Omental fat pad (tissue), 4 donors: ENCODE data around the gene GLG1. TPM values are rescaled to one million over a fixed set of nuclear protein-coding genes. Genes with fewer than 3 reads are reported as not detected.
"Not testable (repeated sequence)": the region's sequence is repeated elsewhere in the genome, so short reads cannot be mapped to it uniquely, and the experiment has no call there.

Experiments used
- ATAC-seq: fragments of 150-250 bp; one replicate; pipeline ENCODE4 v1.9.1; 2016; ENCODE audit warnings: mild to moderate bottlenecking, moderate library complexity; ENCODE audit not compliant: low FRiP score
- DNase-seq: peaks from one replicate; pipeline ENCODE4 v3.0.0-alpha.2; 2019; ENCODE audit warnings: low spot score
- total RNA-seq, 4 donors: library from RNA; depleted of rRNA; stranded (reverse); fragments of >200 nt; gene quantifications; one replicate each; pipeline ENCODE4 v1.1.0, GENCODE V29; 2016
- TF ChIP-seq, protein P1 (sequence below), 3 donors: fragments of 450-650 bp; IDR thresholded peaks; one replicate each; pipeline ENCODE4 v1.5.1; 2016 to 2017; ENCODE audit warnings: antibody characterized with exemption in 3 of 3, mild to moderate bottlenecking in 3 of 3, moderate library complexity in 2 of 3

Gene GLG1
- total RNA-seq, 4 donors from 2014 or later: 107 to 160 (median 122) TPM

DNA sequence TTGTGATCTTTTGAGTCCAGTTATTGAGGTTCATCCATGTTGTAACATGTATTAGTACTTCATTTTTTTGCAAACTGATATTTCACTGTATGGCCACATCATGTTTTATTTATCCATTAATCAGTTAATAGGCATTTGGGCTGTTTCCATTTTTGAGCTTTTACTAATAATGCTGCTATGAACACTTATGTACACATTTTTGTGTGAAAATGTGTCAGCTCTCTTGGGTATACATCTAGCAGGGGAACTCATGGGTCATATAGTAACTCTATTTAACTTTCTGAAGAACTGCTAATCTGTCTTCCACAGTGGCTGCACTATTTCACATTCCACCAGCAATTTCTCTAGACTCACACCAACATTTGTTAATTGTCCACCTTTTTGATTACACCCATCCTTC, 82.0 kb downstream of the GLG1 start:
- TF ChIP-seq, protein P1, sequence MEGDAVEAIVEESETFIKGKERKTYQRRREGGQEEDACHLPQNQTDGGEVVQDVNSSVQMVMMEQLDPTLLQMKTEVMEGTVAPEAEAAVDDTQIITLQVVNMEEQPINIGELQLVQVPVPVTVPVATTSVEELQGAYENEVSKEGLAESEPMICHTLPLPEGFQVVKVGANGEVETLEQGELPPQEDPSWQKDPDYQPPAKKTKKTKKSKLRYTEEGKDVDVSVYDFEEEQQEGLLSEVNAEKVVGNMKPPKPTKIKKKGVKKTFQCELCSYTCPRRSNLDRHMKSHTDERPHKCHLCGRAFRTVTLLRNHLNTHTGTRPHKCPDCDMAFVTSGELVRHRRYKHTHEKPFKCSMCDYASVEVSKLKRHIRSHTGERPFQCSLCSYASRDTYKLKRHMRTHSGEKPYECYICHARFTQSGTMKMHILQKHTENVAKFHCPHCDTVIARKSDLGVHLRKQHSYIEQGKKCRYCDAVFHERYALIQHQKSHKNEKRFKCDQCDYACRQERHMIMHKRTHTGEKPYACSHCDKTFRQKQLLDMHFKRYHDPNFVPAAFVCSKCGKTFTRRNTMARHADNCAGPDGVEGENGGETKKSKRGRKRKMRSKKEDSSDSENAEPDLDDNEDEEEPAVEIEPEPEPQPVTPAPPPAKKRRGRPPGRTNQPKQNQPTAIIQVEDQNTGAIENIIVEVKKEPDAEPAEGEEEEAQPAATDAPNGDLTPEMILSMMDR (IDR thresholded peaks at IDR 0.05): no peak
- no peak for ATAC-seq
- no peak for DNase-seq

DNA sequence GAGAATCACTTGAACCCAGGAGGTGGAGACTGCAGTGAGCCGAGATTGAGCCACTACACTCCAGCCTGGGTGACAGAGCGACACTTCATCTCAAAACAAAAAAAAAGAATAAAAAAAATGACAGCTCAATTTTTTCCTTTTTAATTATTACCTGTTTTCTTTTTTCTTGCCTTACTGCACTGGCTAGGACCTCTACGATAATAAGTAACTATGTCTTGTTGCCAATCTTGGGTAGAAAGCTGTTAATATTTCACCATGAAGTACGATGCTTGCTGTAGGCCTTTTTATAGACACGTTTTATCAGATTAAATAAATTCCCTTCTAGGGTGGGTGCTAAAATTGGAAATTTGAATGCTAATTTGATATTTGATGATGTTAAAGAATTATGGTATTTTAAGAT, 82.8 kb downstream of the GLG1 start:
- TF ChIP-seq, protein P1 (IDR thresholded peaks at IDR 0.05): no peak
- no peak for ATAC-seq
- no peak for DNase-seq

DNA sequence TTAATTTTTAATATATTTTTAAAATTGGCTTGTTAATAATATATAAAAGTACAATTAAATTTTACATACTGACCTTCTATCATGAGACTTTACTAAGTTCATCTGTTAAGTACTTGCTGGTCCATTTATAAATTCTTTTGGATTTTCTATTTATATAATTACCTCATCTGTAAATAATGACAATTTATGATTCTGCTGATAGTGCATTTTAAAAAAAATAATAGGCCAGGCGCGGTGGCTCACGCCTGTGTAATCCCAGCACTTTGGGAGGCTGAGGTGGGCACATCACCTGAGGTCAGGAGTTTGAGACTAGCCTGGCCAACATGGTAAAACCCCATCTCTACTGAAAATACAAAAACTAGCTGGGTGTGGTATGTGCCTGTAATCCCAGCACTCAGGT, 83.2 kb downstream of the GLG1 start:
- not testable (repeated sequence) for ATAC-seq, DNase-seq

DNA sequence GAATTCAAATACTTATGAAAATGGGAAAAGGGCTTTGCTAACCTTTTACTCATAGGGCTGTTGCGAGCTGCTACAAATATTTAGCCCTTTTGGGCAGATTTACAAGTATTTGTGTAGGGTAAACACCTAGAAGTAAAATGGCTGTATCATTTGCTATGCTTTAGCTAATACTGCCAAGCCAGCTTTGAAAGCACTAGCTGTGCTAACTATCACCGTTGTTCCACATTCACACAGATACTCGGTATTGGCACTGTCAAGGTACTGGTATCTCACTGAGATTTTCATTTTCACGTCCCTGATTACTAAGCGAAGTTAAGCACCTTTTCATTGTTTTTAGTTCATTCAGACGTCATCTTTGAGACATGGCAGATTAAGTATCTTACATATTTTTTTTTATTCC, 84.8 kb downstream of the GLG1 start:
- TF ChIP-seq, protein P1 (IDR thresholded peaks at IDR 0.05): no peak
- no peak for ATAC-seq
- DNase-seq: no peak

DNA sequence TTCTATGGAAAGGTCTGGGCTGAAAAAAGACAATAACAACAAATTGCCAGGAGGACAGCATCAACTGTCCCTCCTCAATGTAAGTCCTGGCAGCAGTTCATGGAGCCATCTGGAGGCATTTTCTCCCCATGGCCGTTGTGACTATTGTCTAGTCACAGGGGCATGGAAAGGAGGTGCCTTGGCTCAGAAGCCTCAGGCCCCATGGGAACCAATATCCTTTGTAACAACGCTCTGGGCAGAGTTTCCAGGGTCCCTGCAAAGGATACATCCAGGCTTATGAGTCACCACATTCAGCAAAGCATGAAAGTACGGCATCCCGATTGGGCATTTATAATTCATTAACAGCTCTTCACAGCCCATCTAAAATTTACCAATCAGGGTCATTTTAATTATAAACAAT, 85.2 kb downstream of the GLG1 start:
- ATAC-seq: no peak
- TF ChIP-seq, protein P1 (IDR thresholded peaks at IDR 0.05): no peak

DNA sequence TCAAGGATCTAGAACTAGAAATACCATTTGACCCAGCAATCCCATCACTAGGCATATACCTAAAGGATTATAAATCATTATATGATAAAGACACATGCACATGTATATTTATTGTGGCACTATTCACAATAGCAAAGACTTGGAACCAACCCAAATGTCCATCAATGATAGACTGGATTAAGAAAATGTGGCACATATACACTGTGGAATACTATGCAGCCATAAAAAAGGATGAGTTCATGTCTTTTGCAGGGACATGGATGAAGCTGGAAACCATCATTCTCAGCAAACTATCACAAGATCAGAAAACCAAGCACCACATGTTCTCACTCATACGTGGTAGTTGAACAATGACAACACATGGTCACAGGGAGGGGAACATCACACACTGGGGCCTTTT, 88.0 kb downstream of the GLG1 start:
- not testable (repeated sequence) for DNase-seq, ATAC-seq

More for the DNA sequence above, 85.2 kb downstream of the GLG1 start:
- no peak for DNase-seq

DNA sequence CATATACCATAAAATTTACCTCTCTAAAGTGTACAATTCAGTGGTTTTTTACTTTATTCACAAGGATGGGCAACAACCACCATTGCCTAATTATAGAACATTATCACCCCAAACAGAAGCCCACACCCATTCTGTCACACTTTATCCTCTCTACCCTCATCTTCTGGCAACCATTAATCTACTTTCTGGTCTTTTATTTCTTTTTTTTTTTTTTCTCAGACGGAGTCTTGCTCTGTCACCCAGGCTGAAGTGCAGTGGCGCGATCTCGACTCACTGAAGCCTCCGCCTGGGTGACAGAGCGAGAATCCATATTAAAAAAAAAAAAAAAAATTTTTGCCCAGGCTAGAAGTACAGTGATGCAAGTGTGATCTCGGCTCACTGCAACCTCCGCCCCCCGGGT, 95.0 kb downstream of the GLG1 start:
- TF ChIP-seq, protein P1 (IDR thresholded peaks at IDR 0.05): no peak
- DNase-seq (no peak), ATAC-seq (no peak)

DNA sequence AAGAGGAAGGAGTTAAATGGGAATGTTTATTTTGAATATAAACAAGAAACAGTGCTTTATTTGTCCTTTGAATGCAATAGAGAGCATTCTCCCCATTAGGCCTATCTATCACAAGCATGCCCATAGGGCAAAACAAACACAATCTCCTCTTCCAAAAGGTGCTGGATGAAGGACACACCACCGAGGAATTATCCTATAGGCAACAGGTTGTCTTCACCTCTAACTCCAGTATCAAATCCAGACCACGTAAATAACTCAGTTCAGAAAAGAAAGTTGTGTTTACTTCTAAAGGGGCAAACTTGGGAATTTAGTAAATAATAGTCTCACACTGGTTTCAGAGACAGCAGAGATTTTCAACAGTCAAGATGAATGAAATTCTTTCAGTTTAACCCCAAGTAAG, 101.9 kb downstream of the GLG1 start:
- DNase-seq: no peak
- ATAC-seq: no peak
- TF ChIP-seq, protein P1 (IDR thresholded peaks at IDR 0.05): no peak
